HT1080 (cell line): ENCODE data around the gene MACO1. TPM values are rescaled to one million over a fixed set of nuclear protein-coding genes. Genes with fewer than 3 reads are reported as not detected.

Experiments
- DNase-seq: peaks from one replicate; pipeline ENCODE4 v3.0.0-alpha.2; 2015; ENCODE audit warnings: low read depth
- total RNA-seq: library from RNA; depleted of rRNA; stranded (reverse); fragments of >200 nt; shearing (Covaris generic); gene quantifications from 2 replicates; pipeline ENCODE4 v1.2.3, GENCODE V29; 2014; rRNA removed

The MACO1 gene
- total RNA-seq, 1 experiment from 2014 or later = 10.5 TPM

DNA sequence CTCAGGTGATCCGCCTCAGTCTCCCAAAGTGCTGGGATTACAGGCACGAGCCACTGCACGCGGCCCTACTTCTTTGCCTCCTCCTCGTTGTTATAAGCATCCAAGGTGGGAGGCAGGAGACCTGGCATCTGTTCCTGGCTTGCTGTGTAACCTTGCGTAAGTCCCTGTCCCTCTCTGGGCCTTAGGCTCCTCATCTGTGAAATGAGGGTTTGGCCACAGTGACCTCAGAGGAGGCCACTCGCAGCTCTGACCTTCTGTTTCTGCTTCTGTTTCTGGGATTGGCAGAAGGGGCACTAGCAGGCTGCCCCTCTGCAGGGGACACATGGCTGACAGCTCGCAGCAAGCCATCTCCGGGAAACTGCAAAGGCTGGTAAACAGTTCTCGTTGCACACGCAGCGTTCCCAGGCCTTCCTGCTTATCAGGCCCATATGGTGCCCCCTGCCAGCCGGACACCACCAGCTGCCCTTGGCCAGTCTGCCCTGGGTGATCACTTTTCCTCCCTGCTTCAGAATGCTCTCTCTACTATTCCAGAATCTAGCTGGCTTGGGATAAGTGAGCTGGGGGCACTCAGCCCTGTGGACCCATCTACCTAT lies 110.1 kb downstream of the MACO1 start:
- no peak for DNase-seq

- DNase-seq = no peak
These were observed 110.7 kb downstream of the MACO1 start for GRCh38 chr1:25541425-25541824.

- DNase-seq = no peak
These were observed 111.4 kb downstream of the MACO1 start for GRCh38 chr1:25541889-25542658.

- no peak for DNase-seq
These were observed 112.3 kb downstream of the MACO1 start for GRCh38 chr1:25543005-25543424.

GRCh38 chr1:25543425-25544242 lies 112.9 kb downstream of the MACO1 start, which contains the start of gene LDLRAP1:
LDLRAP1 (plus strand) TSS chr1:25543606; CDS start chr1:25543699, 93 bp downstream.
- peak; percentile 64 for DNase-seq

- no peak for DNase-seq
These were observed 113.6 kb downstream of the MACO1 start for GRCh38 chr1:25544243-25544764.

GRCh38 chr1:25544819-25545218 lies 114.1 kb downstream of the MACO1 start:
- DNase-seq = no peak

- DNase-seq = no peak
These were observed 115.1 kb downstream of the MACO1 start for GRCh38 chr1:25545767-25546166.

GRCh38 chr1:25546193-25546592 lies 115.5 kb downstream of the MACO1 start:
- DNase-seq = no peak

GRCh38 chr1:25548601-25549000 lies 117.9 kb downstream of the MACO1 start:
- DNase-seq = no peak

GRCh38 chr1:25549273-25550154 lies 118.8 kb downstream of the MACO1 start:
- DNase-seq = peak; percentile 95

Other genes with a start within 250 kb of the MACO1 start
- gene SYF2, start 198.4 kb upstream of the MACO1 start, total RNA-seq = 49.1 and 51.1 TPM in 2 replicates
- 32.5 and 33.8 TPM in 2 replicates for gene RSRP1, start 183.4 kb upstream of the MACO1 start, total RNA-seq
- not detected in 2 replicates for gene RHD, start 158.4 kb upstream of the MACO1 start, total RNA-seq
- 100 and 114 TPM in 2 replicates for gene TMEM50A, start 92.6 kb upstream of the MACO1 start, total RNA-seq
- gene RHCE, start 10.1 kb upstream of the MACO1 start, total RNA-seq = 0.16 TPM in 1 of 2 replicates, not detected in the other
- 11.6 and 13.8 TPM in 2 replicates for gene LDLRAP1, start 112.7 kb downstream of the MACO1 start, total RNA-seq
- gene MAN1C1, start 185.9 kb downstream of the MACO1 start, total RNA-seq = not detected in 2 replicates